Left ventricle myocardium inferior (tissue), 1 donor: ENCODE measurements around the gene VEZT. TPM values are rescaled to one million over a fixed set of nuclear protein-coding genes. Genes with fewer than 3 reads are reported as not detected.

Experiments
- DNase-seq: peaks from one replicate; pipeline ENCODE4 v3.0.0-alpha.2; 2020
- H3K27ac ChIP-seq: fragments of 200-600 bp; replicated peaks from 2 replicates; pipeline ENCODE4 v1.8.0; 2021
- H3K27me3 ChIP-seq: fragments of 200-600 bp; 2 replicates; pipeline ENCODE4 v1.8.0; 2021; ENCODE audit warnings: low read depth
- H3K36me3 ChIP-seq: fragments of 200-600 bp; 2 replicates; pipeline ENCODE4 v1.8.0; 2021
- H3K4me1 ChIP-seq: fragments of 200-600 bp; 2 replicates; pipeline ENCODE4 v1.8.0; 2021
- H3K4me3 ChIP-seq: fragments of 200-600 bp; 2 replicates; pipeline ENCODE4 v1.8.0; 2021; ENCODE audit warnings: mild to moderate bottlenecking, moderate library complexity
- H3K9me3 ChIP-seq: fragments of 200-600 bp; replicated peaks from 2 replicates; pipeline ENCODE4 v1.8.0; 2021
- CTCF ChIP-seq: fragments of 200-600 bp; IDR thresholded peaks from 2 replicates; pipeline ENCODE4 v1.8.0; 2021; ENCODE audit warnings: antibody characterized with exemption, mild to moderate bottlenecking, borderline replicate concordance
- intact Hi-C: fragments of 100-400 bp; cut with micrococcal nuclease; formaldehyde crosslinking; loops from one replicate; pipeline ENCODE4 v1.11.0; 2022
- long read RNA-seq: library from polyadenylated mRNA; unstranded; transcript quantifications from one replicate; pipeline ENCODE4 v2.0.0, GENCODE V29; 2021
- total RNA-seq: library from RNA; stranded (reverse); fragmentation: NEBNext Ultra II Directional; extraction: Animal tissue kit (Norgen Biotek cat#: 25700); gene quantifications from one replicate; pipeline ENCODE4 v1.2.1, GENCODE V29; 2021
- donor health status: DM: no; HTN: yes; CAD: no; lungs with severe emphysema.

Gene VEZT
- 66.1 TPM for total RNA-seq
- long read RNA-seq, full-length matches to known transcripts: 20 of 50 reads
- long read RNA-seq, partial matches to known transcripts: 7 of 50 reads
- long read RNA-seq, other reads (novel, unspliced or antisense): 23 of 50 reads

GRCh38 chr12:95217377-95218149 is at the start of gene VEZT, which contains the start of gene FGD6:
VEZT (plus strand) TSS chr12:95217807; CDS start chr12:95217851, 44 bp downstream.
FGD6 (minus strand) TSS chr12:95217467; CDS start chr12:95217240, 227 bp downstream.
- intact Hi-C loops: loop anchor here (5.0 kb wide), 1 partner anchor 100 kb away; no protein-coding TSS in a partner anchor
- Histone ChIP-seq H3K4me3 (peak within 1 kb of the TSS; percentile 88), H3K27me3 (no peaks in the 10 kb centered on the region), H3K27ac (peak within 1 kb of the TSS; percentile 97), H3K36me3 (peaks cover 5% of the 10 kb centered on the region), H3K9me3 (no peaks in the 10 kb centered on the region), H3K4me1 (peaks cover 75% of the 10 kb centered on the region)
- DNase-seq: peak; percentile 98
- peak; percentile 68 for TF ChIP-seq CTCF

GRCh38 chr12:95168746-95169145 is 48.9 kb upstream of the VEZT start:
- no peaks in the 10 kb centered on the region for H3K27me3 ChIP-seq
- intact Hi-C loops: no loop called here
- peaks cover 8% of the 10 kb centered on the region for H3K36me3 ChIP-seq
- H3K4me3 ChIP-seq: no peak overlapping the region
- no peaks in the 10 kb centered on the region for H3K9me3 ChIP-seq
- no peak for DNase-seq
- H3K4me1 ChIP-seq: peaks cover 29% of the 10 kb centered on the region
- TF ChIP-seq CTCF: no peak
- H3K27ac ChIP-seq: no peak overlapping the region

GRCh38 chr12:95169368-95169767 is 48.2 kb upstream of the VEZT start:
- Histone ChIP-seq H3K36me3 (peaks cover 8% of the 10 kb centered on the region), H3K27ac (no peak overlapping the region), H3K4me1 (peaks cover 33% of the 10 kb centered on the region), H3K4me3 (no peak overlapping the region), H3K9me3 (no peaks in the 10 kb centered on the region), H3K27me3 (no peaks in the 10 kb centered on the region)
- no peak for DNase-seq
- no peak for TF ChIP-seq CTCF
- intact Hi-C loops: no loop called here

GRCh38 chr12:95173392-95174251 is 44.0 kb upstream of the VEZT start:
- peak; percentile 65 for DNase-seq
- peak overlapping the region; percentile 2 for H3K4me3 ChIP-seq
- H3K4me1 ChIP-seq: peaks cover 33% of the 10 kb centered on the region
- TF ChIP-seq CTCF: no peak
- H3K27me3 ChIP-seq: no peaks in the 10 kb centered on the region
- peak overlapping the region; percentile 65 for H3K27ac ChIP-seq
- H3K36me3 ChIP-seq: peaks cover 8% of the 10 kb centered on the region
- no peaks in the 10 kb centered on the region for H3K9me3 ChIP-seq
- intact Hi-C loops: no loop called here

GRCh38 chr12:95177201-95177768 is 40.3 kb upstream of the VEZT start:
- intact Hi-C loops: no loop called here
- no peak for TF ChIP-seq CTCF
- Histone ChIP-seq H3K4me1 (peaks cover 28% of the 10 kb centered on the region), H3K9me3 (no peaks in the 10 kb centered on the region), H3K27ac (no peak overlapping the region), H3K27me3 (no peaks in the 10 kb centered on the region), H3K4me3 (no peak overlapping the region), H3K36me3 (peaks cover under 1% of the 10 kb centered on the region)
- DNase-seq: no peak
